NCI-H128 (cell line): ENCODE results near the gene EVL.

Experiments
- DNase-seq: peaks from one replicate; lab custom pipeline; 2025; ENCODE audit not compliant: unreplicated experiment; lab: John Stamatoyannopoulos, UW

EVL gene

GRCh38 chr14:100065942-100066574 is 836 bp downstream of the EVL start:
- no peak for DNase-seq

GRCh38 chr14:100066962-100067361 is 1.7 kb downstream of the EVL start:
- no peak for DNase-seq

- no peak for DNase-seq
Observed at GRCh38 chr14:100067481-100067880, 2.3 kb downstream of the EVL start.

- DNase-seq, result no peak
Observed at GRCh38 chr14:100067971-100068959, 3.0 kb downstream of the EVL start.

- no peak for DNase-seq
Observed at GRCh38 chr14:100069161-100069800, 4.1 kb downstream of the EVL start.

GRCh38 chr14:100070310-100070709 is 5.1 kb downstream of the EVL start:
- no peak for DNase-seq

- no peak for DNase-seq
Observed at GRCh38 chr14:100071545-100071944, 6.3 kb downstream of the EVL start.

- DNase-seq, result no peak
Observed at GRCh38 chr14:100072783-100073346, 7.6 kb downstream of the EVL start.

- DNase-seq, result no peak
Observed at GRCh38 chr14:100073576-100074430, 8.6 kb downstream of the EVL start.

GRCh38 chr14:100074431-100075100 is 9.3 kb downstream of the EVL start:
- DNase-seq, result no peak

- DNase-seq, result no peak
Observed at GRCh38 chr14:100075681-100076080, 10.5 kb downstream of the EVL start.

- DNase-seq, result no peak
Observed at GRCh38 chr14:100076133-100076532, 10.9 kb downstream of the EVL start.

- DNase-seq, result no peak
Observed at GRCh38 chr14:100076606-100077005, 11.4 kb downstream of the EVL start.

GRCh38 chr14:100077441-100077840 is 12.2 kb downstream of the EVL start:
- DNase-seq, result no peak

GRCh38 chr14:100078216-100078803 is 13.1 kb downstream of the EVL start:
- DNase-seq, result no peak

- peak; percentile 9 for DNase-seq
Observed at GRCh38 chr14:100078997-100079725, 13.9 kb downstream of the EVL start.

GRCh38 chr14:100079726-100080005 is 14.4 kb downstream of the EVL start:
- DNase-seq, result no peak

- DNase-seq, result no peak
Observed at GRCh38 chr14:100080206-100080605, 15.0 kb downstream of the EVL start.

GRCh38 chr14:100081997-100082625 is 16.9 kb downstream of the EVL start:
- no peak for DNase-seq
